SK-N-SH treated with all-trans-retinoic acid at 6 μM for 48 hours (cell line): ENCODE data around the gene HRH2.

Source experiments
- ARNTL ChIP-seq: fragments of 450-650 bp; formaldehyde crosslinking; IDR thresholded peaks from 2 replicates; pipeline ENCODE4 v1.5.0; 2020; ENCODE audit warnings: low read depth, mild to moderate bottlenecking, moderate library complexity, borderline replicate concordance
- CREB5 ChIP-seq: fragments of 250-450 bp; sonication (Bioruptor Pico); IDR thresholded peaks from 2 replicates; pipeline ENCODE4 v1.5.1; 2020; ENCODE audit warnings: low read depth, mild to moderate bottlenecking, moderate library complexity
- CSDC2 ChIP-seq: fragments of 250-450 bp; sonication (Bioruptor Pico); IDR thresholded peaks from 2 replicates; pipeline ENCODE4 v1.5.0; 2020; ENCODE audit warnings: mild to moderate bottlenecking, moderate library complexity
- CSRNP3 ChIP-seq: fragments of 250-450 bp; sonication (Bioruptor Pico); IDR thresholded peaks from 2 replicates; pipeline ENCODE4 v1.5.1; 2021; ENCODE audit warnings: mild to moderate bottlenecking, moderate library complexity
- ESRRG ChIP-seq: fragments of 250-450 bp; sonication (Bioruptor Pico); IDR thresholded peaks from 2 replicates; pipeline ENCODE4 v1.6.1; 2021; ENCODE audit warnings: mild to moderate bottlenecking
- ISL1 ChIP-seq: fragments of 250-450 bp; sonication (Bioruptor Pico); IDR thresholded peaks from 2 replicates; pipeline ENCODE4 v2.1.2; 2022; ENCODE audit warnings: mild to moderate bottlenecking, moderate library complexity
- PATZ1 ChIP-seq: fragments of 250-450 bp; sonication (Bioruptor Pico); IDR thresholded peaks from 2 replicates; pipeline ENCODE4 v1.8.0; 2020; ENCODE audit warnings: mild to moderate bottlenecking, moderate library complexity, borderline replicate concordance
- PPARA ChIP-seq: fragments of 250-450 bp; sonication (Bioruptor Pico); IDR thresholded peaks from 2 replicates; pipeline ENCODE4 v1.5.0; 2020; ENCODE audit warnings: mild to moderate bottlenecking, borderline replicate concordance
- RARB ChIP-seq: fragments of 250-450 bp; sonication (Bioruptor Pico); IDR thresholded peaks from 2 replicates; pipeline ENCODE4 v1.8.0; 2021; ENCODE audit warnings: mild to moderate bottlenecking, moderate library complexity
- SNAI2 ChIP-seq: fragments of 250-450 bp; sonication (Bioruptor Pico); IDR thresholded peaks from 2 replicates; pipeline ENCODE4 v1.5.0; 2020; ENCODE audit warnings: mild to moderate bottlenecking, moderate library complexity
- TCF4 ChIP-seq: fragments of 250-450 bp; sonication (Bioruptor Pico); IDR thresholded peaks from 2 replicates; pipeline ENCODE4 v1.8.0; 2021; ENCODE audit warnings: mild to moderate bottlenecking, moderate library complexity, borderline replicate concordance
- TOX ChIP-seq: fragments of 250-450 bp; sonication (Bioruptor Pico); IDR thresholded peaks from 2 replicates; pipeline ENCODE4 v1.8.0; 2021; ENCODE audit warnings: mild to moderate bottlenecking, moderate library complexity, borderline replicate concordance
- ZFP3 ChIP-seq: fragments of 250-450 bp; sonication (Bioruptor Pico); IDR thresholded peaks from 2 replicates; pipeline ENCODE4 v1.5.0; 2020; ENCODE audit warnings: mild to moderate bottlenecking, moderate library complexity
- ZFP30 ChIP-seq: fragments of 450-650 bp; formaldehyde crosslinking; IDR thresholded peaks from 2 replicates; pipeline ENCODE4 v1.5.0; 2022; ENCODE audit warnings: mild to moderate bottlenecking, moderate library complexity

GRCh38 chr5:175621971-175622370 lies 35.9 kb upstream of the HRH2 start:
- TF ChIP-seq CREB5 (CRISPR knock-in tag), result no peak
- no peak for TF ChIP-seq RARB
- TF ChIP-seq PATZ1, result no peak
- no peak for TF ChIP-seq TOX
- no peak for TF ChIP-seq ARNTL (CRISPR knock-in tag)
- TF ChIP-seq ESRRG (CRISPR knock-in tag), result no peak
- no peak for TF ChIP-seq ISL1
- TF ChIP-seq CSDC2, result no peak
- TF ChIP-seq PPARA (CRISPR knock-in tag), result no peak
- TF ChIP-seq SNAI2 (CRISPR knock-in tag), result no peak
- TF ChIP-seq ZFP30, result no peak
- TF ChIP-seq ZFP3 (CRISPR knock-in tag), result no peak
- TF ChIP-seq TCF4 (CRISPR knock-in tag), result no peak
- no peak for TF ChIP-seq CSRNP3 (CRISPR knock-in tag)
